ENCODE results near the gene CTNNA3.

The CTNNA3 gene

DNA sequence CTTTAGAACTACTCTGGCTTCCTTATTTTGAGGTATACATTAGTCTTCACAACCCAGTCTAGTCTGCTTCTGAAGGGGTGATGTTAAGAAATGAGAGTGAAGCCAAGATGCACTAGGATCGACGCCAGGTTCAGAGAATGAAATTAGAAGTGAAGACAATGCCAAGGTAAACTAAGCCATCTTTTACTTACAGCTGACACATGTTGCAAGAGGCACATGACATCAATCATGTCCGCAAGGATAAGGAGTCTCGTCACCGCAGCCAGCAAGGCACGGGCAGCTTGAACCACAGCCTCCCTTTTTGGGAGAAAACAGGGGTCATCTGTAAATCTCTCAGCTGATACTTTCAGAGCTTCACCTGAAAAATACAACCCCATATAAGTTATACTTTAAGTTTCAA lies 156.7 kb downstream of the CTNNA3 start:
- ChIA-PET POLR2A (no interaction called here), CTCF (no interaction called here)

DNA sequence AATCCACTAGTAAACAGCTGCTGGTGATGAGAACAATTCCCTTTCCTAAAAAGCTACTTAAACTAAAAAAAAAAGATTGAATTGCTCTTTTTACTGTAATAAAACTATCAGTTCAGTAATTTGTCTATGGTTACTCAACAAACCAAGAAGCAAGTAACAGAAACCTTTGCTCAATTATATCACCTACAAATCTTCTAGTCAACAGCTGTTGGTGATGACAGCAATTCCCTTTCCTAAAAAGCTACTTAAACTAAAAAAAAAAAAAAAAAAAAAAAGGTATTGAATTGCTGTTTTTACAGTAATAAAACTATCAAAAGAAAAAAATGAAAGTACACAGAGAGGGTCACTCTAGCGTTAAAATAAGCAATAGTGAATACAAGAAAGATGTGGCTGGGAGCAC lies 158.1 kb downstream of the CTNNA3 start:
- no peaks in the 10 kb centered on the region for H3K36me3 ChIP-seq (ENCODE audit: control insufficient read depth in 2 of 2, insufficient read depth in 1 of 2, low read length in 2 of 2)
- H3K4me1 ChIP-seq (ENCODE audit: control insufficient read depth, insufficient read depth, low read length), result no peaks in the 10 kb centered on the region
- ChIA-PET CTCF (no interaction called here), POLR2A (no interaction called here)
- TF ChIP-seq ZNF416 (tag by site-specific recombination; IDR thresholded peaks at IDR 0.05) (no peak), KLF10 (tag by site-specific recombination; IDR thresholded peaks at IDR 0.05) (no peak), TCF7L2 (IDR thresholded peaks at IDR 0.05; ENCODE audit: borderline replicate concordance, low read depth, low read length) (no peak), OVOL3 (tag by site-specific recombination; IDR thresholded peaks at IDR 0.05) (no peak), ZNF138 (tag by site-specific recombination; IDR thresholded peaks at IDR 0.05; ENCODE audit: borderline replicate concordance) (no peak), ZNF747 (tag by site-specific recombination; IDR thresholded peaks at IDR 0.05) (no peak), ZNF202 (tag by site-specific recombination; IDR thresholded peaks at IDR 0.05; ENCODE audit: borderline replicate concordance) (no peak), ZNF248 (tag by site-specific recombination; IDR thresholded peaks at IDR 0.05) (no peak)
- TF ChIP-seq, protein P1, sequence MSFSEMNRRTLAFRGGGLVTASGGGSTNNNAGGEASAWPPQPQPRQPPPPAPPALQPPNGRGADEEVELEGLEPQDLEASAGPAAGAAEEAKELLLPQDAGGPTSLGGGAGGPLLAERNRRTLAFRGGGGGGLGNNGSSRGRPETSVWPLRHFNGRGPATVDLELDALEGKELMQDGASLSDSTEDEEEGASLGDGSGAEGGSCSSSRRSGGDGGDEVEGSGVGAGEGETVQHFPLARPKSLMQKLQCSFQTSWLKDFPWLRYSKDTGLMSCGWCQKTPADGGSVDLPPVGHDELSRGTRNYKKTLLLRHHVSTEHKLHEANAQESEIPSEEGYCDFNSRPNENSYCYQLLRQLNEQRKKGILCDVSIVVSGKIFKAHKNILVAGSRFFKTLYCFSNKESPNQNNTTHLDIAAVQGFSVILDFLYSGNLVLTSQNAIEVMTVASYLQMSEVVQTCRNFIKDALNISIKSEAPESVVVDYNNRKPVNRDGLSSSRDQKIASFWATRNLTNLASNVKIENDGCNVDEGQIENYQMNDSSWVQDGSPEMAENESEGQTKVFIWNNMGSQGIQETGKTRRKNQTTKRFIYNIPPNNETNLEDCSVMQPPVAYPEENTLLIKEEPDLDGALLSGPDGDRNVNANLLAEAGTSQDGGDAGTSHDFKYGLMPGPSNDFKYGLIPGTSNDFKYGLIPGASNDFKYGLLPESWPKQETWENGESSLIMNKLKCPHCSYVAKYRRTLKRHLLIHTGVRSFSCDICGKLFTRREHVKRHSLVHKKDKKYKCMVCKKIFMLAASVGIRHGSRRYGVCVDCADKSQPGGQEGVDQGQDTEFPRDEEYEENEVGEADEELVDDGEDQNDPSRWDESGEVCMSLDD (tag by site-specific recombination; IDR thresholded peaks at IDR 0.05), result no peak
- TF ChIP-seq, protein P2, sequence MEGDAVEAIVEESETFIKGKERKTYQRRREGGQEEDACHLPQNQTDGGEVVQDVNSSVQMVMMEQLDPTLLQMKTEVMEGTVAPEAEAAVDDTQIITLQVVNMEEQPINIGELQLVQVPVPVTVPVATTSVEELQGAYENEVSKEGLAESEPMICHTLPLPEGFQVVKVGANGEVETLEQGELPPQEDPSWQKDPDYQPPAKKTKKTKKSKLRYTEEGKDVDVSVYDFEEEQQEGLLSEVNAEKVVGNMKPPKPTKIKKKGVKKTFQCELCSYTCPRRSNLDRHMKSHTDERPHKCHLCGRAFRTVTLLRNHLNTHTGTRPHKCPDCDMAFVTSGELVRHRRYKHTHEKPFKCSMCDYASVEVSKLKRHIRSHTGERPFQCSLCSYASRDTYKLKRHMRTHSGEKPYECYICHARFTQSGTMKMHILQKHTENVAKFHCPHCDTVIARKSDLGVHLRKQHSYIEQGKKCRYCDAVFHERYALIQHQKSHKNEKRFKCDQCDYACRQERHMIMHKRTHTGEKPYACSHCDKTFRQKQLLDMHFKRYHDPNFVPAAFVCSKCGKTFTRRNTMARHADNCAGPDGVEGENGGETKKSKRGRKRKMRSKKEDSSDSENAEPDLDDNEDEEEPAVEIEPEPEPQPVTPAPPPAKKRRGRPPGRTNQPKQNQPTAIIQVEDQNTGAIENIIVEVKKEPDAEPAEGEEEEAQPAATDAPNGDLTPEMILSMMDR (tag by site-specific recombination; IDR thresholded peaks at IDR 0.05), result no peak
- TF ChIP-seq, protein P3, sequence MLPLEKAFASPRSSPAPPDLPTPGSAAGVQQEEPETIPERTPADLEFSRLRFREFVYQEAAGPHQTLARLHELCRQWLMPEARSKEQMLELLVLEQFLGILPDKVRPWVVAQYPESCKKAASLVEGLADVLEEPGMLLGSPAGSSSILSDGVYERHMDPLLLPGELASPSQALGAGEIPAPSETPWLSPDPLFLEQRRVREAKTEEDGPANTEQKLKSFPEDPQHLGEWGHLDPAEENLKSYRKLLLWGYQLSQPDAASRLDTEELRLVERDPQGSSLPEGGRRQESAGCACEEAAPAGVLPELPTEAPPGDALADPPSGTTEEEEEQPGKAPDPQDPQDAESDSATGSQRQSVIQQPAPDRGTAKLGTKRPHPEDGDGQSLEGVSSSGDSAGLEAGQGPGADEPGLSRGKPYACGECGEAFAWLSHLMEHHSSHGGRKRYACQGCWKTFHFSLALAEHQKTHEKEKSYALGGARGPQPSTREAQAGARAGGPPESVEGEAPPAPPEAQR (tag by site-specific recombination; IDR thresholded peaks at IDR 0.05), result no peak
- TF ChIP-seq, protein P4, sequence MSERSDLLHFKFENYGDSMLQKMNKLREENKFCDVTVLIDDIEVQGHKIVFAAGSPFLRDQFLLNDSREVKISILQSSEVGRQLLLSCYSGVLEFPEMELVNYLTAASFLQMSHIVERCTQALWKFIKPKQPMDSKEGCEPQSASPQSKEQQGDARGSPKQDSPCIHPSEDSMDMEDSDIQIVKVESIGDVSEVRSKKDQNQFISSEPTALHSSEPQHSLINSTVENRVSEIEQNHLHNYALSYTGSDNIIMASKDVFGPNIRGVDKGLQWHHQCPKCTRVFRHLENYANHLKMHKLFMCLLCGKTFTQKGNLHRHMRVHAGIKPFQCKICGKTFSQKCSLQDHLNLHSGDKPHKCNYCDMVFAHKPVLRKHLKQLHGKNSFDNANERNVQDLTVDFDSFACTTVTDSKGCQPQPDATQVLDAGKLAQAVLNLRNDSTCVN (tag by site-specific recombination; optimal IDR thresholded peaks at IDR 0.05), result no peak
- H3K27ac ChIP-seq (ENCODE audit: extremely low read depth, low read depth, low read length), result no peak overlapping the region
- no peak overlapping the region for H3K4me3 ChIP-seq (ENCODE audit: low read depth, low read length)
- no peaks in the 10 kb centered on the region for H3K9me3 ChIP-seq (ENCODE audit: control insufficient read depth, insufficient read depth, low read depth, low read length)

More for the DNA sequence above, 156.7 kb downstream of the CTNNA3 start:
- peak; percentile 38; the same call in 1 of the 2 replicates for TF ChIP-seq ZBTB48 (tag by site-specific recombination; IDR thresholded peaks at IDR 0.05)
- no peak for TF ChIP-seq HOXD13 (CRISPR knock-in tag; IDR thresholded peaks at IDR 0.05; ENCODE audit: borderline replicate concordance)
- no peak overlapping the region for H3K27ac ChIP-seq (ENCODE audit: extremely low read depth, low read depth, low read length)
- H3K4me1 ChIP-seq (ENCODE audit: control insufficient read depth, insufficient read depth, low read length), result no peaks in the 10 kb centered on the region
- no peaks in the 10 kb centered on the region for H3K36me3 ChIP-seq (ENCODE audit: control insufficient read depth in 2 of 2, insufficient read depth in 1 of 2, low read length in 2 of 2)
- H3K9me3 ChIP-seq (ENCODE audit: control insufficient read depth, insufficient read depth, low read depth, low read length), result no peaks in the 10 kb centered on the region
- H3K4me3 ChIP-seq (ENCODE audit: low read depth, low read length), result no peak overlapping the region

DNA sequence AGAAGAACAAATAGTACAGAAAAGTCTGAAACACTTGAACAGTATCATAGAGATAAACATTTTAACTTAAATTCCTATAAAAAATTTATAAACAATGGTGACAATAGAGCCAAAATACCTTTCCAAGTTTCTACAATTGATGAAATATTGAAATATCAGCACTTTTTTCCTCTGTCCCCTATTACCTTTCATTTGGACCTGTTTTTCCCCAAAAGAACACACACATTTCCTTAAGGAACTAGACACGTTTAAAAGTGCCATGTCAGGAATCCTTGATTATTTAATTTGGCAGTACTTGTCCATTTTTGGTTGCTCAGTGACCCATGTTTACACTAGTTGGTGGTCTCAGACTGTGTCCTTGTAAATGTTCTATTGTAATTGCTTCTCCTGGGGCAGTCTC lies 162.6 kb downstream of the CTNNA3 start:
- no peaks in the 10 kb centered on the region for H3K4me1 ChIP-seq (ENCODE audit: control insufficient read depth, insufficient read depth, low read length)
- H3K27ac ChIP-seq (ENCODE audit: extremely low read depth, low read depth, low read length), result no peak overlapping the region
- H3K36me3 ChIP-seq (ENCODE audit: control insufficient read depth in 2 of 2, insufficient read depth in 1 of 2, low read length in 2 of 2), result no peaks in the 10 kb centered on the region
- ChIA-PET POLR2A (no interaction called here), CTCF (interaction anchor here (1.1 kb wide), 1 partner anchor 12 kb away, joined by 5 read pairs; no protein-coding TSS in a partner anchor)
- no peaks in the 10 kb centered on the region for H3K9me3 ChIP-seq (ENCODE audit: control insufficient read depth, insufficient read depth, low read depth, low read length)
- H3K4me3 ChIP-seq (ENCODE audit: low read depth, low read length), result no peak overlapping the region
- TF ChIP-seq, protein P5, sequence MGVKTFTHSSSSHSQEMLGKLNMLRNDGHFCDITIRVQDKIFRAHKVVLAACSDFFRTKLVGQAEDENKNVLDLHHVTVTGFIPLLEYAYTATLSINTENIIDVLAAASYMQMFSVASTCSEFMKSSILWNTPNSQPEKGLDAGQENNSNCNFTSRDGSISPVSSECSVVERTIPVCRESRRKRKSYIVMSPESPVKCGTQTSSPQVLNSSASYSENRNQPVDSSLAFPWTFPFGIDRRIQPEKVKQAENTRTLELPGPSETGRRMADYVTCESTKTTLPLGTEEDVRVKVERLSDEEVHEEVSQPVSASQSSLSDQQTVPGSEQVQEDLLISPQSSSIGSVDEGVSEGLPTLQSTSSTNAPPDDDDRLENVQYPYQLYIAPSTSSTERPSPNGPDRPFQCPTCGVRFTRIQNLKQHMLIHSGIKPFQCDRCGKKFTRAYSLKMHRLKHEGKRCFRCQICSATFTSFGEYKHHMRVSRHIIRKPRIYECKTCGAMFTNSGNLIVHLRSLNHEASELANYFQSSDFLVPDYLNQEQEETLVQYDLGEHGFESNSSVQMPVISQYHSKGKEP (tag by site-specific recombination; IDR thresholded peaks at IDR 0.05), result no peak
- no peak for TF ChIP-seq ZNF354C (tag by site-specific recombination; IDR thresholded peaks at IDR 0.05; ENCODE audit: borderline replicate concordance, low read depth)
- no peak for TF ChIP-seq ZFP69B (tag by site-specific recombination; IDR thresholded peaks at IDR 0.05)
- TF ChIP-seq SCRT1 (tag by site-specific recombination; IDR thresholded peaks at IDR 0.05; ENCODE audit: borderline replicate concordance), result no peak
- TF ChIP-seq ZNF391 (tag by site-specific recombination; IDR thresholded peaks at IDR 0.05; ENCODE audit: borderline replicate concordance, low read depth), result no peak
- no peak for TF ChIP-seq ZNF248 (tag by site-specific recombination; IDR thresholded peaks at IDR 0.05)
- no peak for TF ChIP-seq ZNF544 (tag by site-specific recombination; IDR thresholded peaks at IDR 0.05)
- TF ChIP-seq, protein P6, sequence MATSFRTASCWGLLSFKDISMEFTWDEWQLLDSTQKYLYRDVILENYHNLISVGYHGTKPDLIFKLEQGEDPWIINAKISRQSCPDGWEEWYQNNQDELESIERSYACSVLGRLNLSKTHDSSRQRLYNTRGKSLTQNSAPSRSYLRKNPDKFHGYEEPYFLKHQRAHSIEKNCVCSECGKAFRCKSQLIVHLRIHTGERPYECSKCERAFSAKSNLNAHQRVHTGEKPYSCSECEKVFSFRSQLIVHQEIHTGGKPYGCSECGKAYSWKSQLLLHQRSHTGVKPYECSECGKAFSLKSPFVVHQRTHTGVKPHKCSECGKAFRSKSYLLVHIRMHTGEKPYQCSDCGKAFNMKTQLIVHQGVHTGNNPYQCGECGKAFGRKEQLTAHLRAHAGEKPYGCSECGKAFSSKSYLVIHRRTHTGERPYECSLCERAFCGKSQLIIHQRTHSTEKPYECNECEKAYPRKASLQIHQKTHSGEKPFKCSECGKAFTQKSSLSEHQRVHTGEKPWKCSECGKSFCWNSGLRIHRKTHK (tag by site-specific recombination; IDR thresholded peaks at IDR 0.05), result no peak
